ENCODE results near the gene IGFN1. TPM values are rescaled to one million over a fixed set of nuclear protein-coding genes. Genes with fewer than 3 reads are reported as not detected.

IGFN1 gene
- total and polyA plus RNA-seq, 9 of the 15 experiments (the other 6 are each of a cell fraction or from before 2014, with no cell fraction given): 0.04 TPM; not detected in 8

- DNase-seq (ENCODE audit: extremely low read depth in 1 of 4, low spot score in 3 of 4): peak; percentile 56 to 73 (median 69)
- 0 out of 2 replicates have a peak overlapping the region, but pooled peaks have one; percentile 46 for H2AFZ ChIP-seq (ENCODE audit: low read depth, low read length)
- POLR2A ChIA-PET: interaction anchor here (0.6 to 1.3 kb wide), 6 partner anchors 9 to 62 kb away, joined by 3 to 5 read pairs (median 4); no protein-coding TSS in a partner anchor
- H3K36me3 ChIP-seq (ENCODE audit: control insufficient read depth, insufficient read depth, low read length): no peaks in the 10 kb centered on the region
- H4K20me1 ChIP-seq (replicated peaks; ENCODE audit: control insufficient read depth, insufficient read depth, low read length): peaks cover 13% of the 10 kb centered on the region; the same call in 1 of the 2 replicates
- intact Hi-C loops (cut with micrococcal nuclease) (no loop called here), in situ Hi-C loops (cut with MboI) (no loop called here)
- peak; percentile 90 for FAIRE-seq
- peak overlapping the region; percentile 16; the same call in 1 of the 2 replicates for H3K4me2 ChIP-seq (ENCODE audit: insufficient read depth, low read length)
- no TSS peak for BruUV-seq (replicated peaks)
- no peaks in the 10 kb centered on the region for H3K9me3 ChIP-seq (replicated peaks; ENCODE audit: control insufficient read depth, insufficient read depth, low read depth, low read length)
- H3K4me1 ChIP-seq (replicated peaks in 1 of 2; ENCODE audit: control insufficient read depth in 2 of 2, insufficient read depth in 2 of 2, low read length in 2 of 2): peaks cover 0 to 10% of the 10 kb centered on the region in 2 experiments; a peak in 1 of 5 replicates
- no peak overlapping the region for H3K9ac ChIP-seq (ENCODE audit: insufficient read depth in 1 of 2, low read depth in 2 of 2, low read length in 2 of 2)
- peak; percentile 90 for ATAC-seq
- no peaks in the 10 kb centered on the region for H3K9me1 ChIP-seq (ENCODE audit: control insufficient read depth, insufficient read depth, low read length)
- CTCF ChIA-PET (ENCODE audit: low intra/inter-chr PET ratio): no interaction called here
- H3K27me3 ChIP-seq (ENCODE audit: control insufficient read depth in 2 of 2, insufficient read depth in 2 of 2, low read length in 2 of 2): peaks cover 20 to 57% of the 10 kb centered on the region in 2 experiments
- 2% methylated on average over 4 of the region's 4 CpGs for WGBS (ENCODE audit: insufficient coverage, low coverage, missing lambda C conversion rate)
- no peak overlapping the region for H3K4me3 ChIP-seq
- H3K27ac ChIP-seq (ENCODE audit: extremely low read depth, low read depth, low read length): no peak overlapping the region
- no peaks in the 10 kb centered on the region for H3K79me2 ChIP-seq (ENCODE audit: control insufficient read depth, insufficient read depth, low read length)
- TF ChIP-seq DNMT1 (IDR thresholded peaks at IDR 0.05): no peak
- TF ChIP-seq NFE2 (IDR thresholded peaks at IDR 0.05; ENCODE audit: low read depth): peak; percentile 47; the same call in 1 of the 2 replicates
- no peak for TF ChIP-seq TCF3 (CRISPR knock-in tag; IDR thresholded peaks at IDR 0.05)
- TF ChIP-seq PKNOX1 (IDR thresholded peaks at IDR 0.05): peak; percentile 72
- no peak for TF ChIP-seq NFXL1 (CRISPR knock-in tag; IDR thresholded peaks at IDR 0.05)
- no peak for TF ChIP-seq ZNF384 (IDR thresholded peaks at IDR 0.05; ENCODE audit: low read depth, low read length)
- no peak for TF ChIP-seq ZNF121 (CRISPR knock-in tag; conservative IDR thresholded peaks at IDR 0.05)
- TF ChIP-seq RCOR1 (IDR thresholded peaks at IDR 0.05; ENCODE audit: borderline replicate concordance in 1 of 2, low read depth in 2 of 2, low read length in 2 of 2): 0 out of 4 replicates have a peak, but pooled peaks of 1 of the 2 experiments have one; percentile 55
- peak; percentile 50 for TF ChIP-seq MEIS2 (IDR thresholded peaks at IDR 0.05; ENCODE audit: partially characterized antibody)
- no peak for TF ChIP-seq MTF1 (CRISPR knock-in tag; IDR thresholded peaks at IDR 0.05; ENCODE audit: borderline replicate concordance)
- no peak for TF ChIP-seq STAT5B (CRISPR knock-in tag; IDR thresholded peaks at IDR 0.05)
- no peak for TF ChIP-seq RNF2 (IDR thresholded peaks at IDR 0.05)
- no peak for TF ChIP-seq CREB3 (tag; conservative IDR thresholded peaks at IDR 0.05; ENCODE audit: low read depth)
- no peak for TF ChIP-seq NUFIP1 (IDR thresholded peaks at IDR 0.05; ENCODE audit: partially characterized antibody)
- TF ChIP-seq ZNF518B (CRISPR knock-in tag; IDR thresholded peaks at IDR 0.05): no peak
- TF ChIP-seq HEY1 (CRISPR knock-in tag; IDR thresholded peaks at IDR 0.05; ENCODE audit: borderline replicate concordance): no peak
- TF ChIP-seq TAF1 (IDR thresholded peaks at IDR 0.05; ENCODE audit: control insufficient read depth, extremely low read depth, insufficient read depth, low read length, severe bottlenecking): no peak
- TF ChIP-seq ZNF408 (CRISPR knock-in tag; IDR thresholded peaks at IDR 0.05; ENCODE audit: low read depth): no peak
- TF ChIP-seq TRIM28 (IDR thresholded peaks at IDR 0.05): no peak
- TF ChIP-seq CREM (IDR thresholded peaks at IDR 0.05; ENCODE audit: low read depth): peak; percentile 31; the same call in 1 of the 2 replicates
These were observed 23.8 kb downstream of the IGFN1 start for GRCh38 chr1:201214461-201214860.

Data from K562 (cell line).